T-helper 17 cell (primary cell): Measurements from ENCODE around the gene ZNG1C. TPM values are rescaled to one million over a fixed set of nuclear protein-coding genes. Genes with fewer than 3 reads are reported as not detected.
"Not testable (repeated sequence)": the region's sequence is repeated elsewhere in the genome, so short reads cannot be mapped to it uniquely, and the experiment has no call there.

Experiments used
- ATAC-seq: fragments of 150-1000 bp; cut with Tn5 transposase; 2 replicates; pipeline ENCODE4 v1.10.0; 2021; ENCODE audit warnings: mild to moderate bottlenecking, moderate library complexity
- DNase-seq, 3 donors: peaks; one replicate each; pipeline versions ENCODE4 v3.0.0 to v3.0.0-alpha.2; 2020 to 2021
- H3K9me3 ChIP-seq: one replicate; pipeline ENCODE4 v1.7.0; 2013; ENCODE audit warnings: low read length, mild to moderate bottlenecking; ENCODE audit not compliant: control insufficient read depth, poor library complexity, severe bottlenecking
- H3K27ac Mint-ChIP-seq: one replicate; pipeline ENCODE4 v1.8.0; 2022; ENCODE audit warnings: mild to moderate bottlenecking, moderate library complexity, mixed read lengths
- H3K27me3 Mint-ChIP-seq: one replicate; pipeline ENCODE4 v1.8.0; 2022; ENCODE audit warnings: mixed read lengths
- H3K36me3 Mint-ChIP-seq: one replicate; pipeline ENCODE4 v1.8.0; 2022; ENCODE audit warnings: low read depth, mixed read lengths
- H3K4me1 Mint-ChIP-seq: one replicate; pipeline ENCODE4 v1.8.0; 2022; ENCODE audit warnings: mild to moderate bottlenecking, mixed read lengths
- H3K4me3 Mint-ChIP-seq: one replicate; pipeline ENCODE4 v1.8.0; 2022; ENCODE audit warnings: mild to moderate bottlenecking, moderate library complexity, mixed read lengths
- total RNA-seq, 4 donors: library from RNA in 2 of 4; stranded (reverse) in 2 of 4; gene quantifications; one replicate each; pipeline ENCODE4 v1.2.3 and lab custom pipeline; 2022 to 2026

The ZNG1C gene
- total RNA-seq, 2 donors from 2014 or later = 28.7 to 33.1 TPM

GRCh38 chr9:68324518-68324917 lies 82.7 kb downstream of the ZNG1C start:
- H3K9me3 ChIP-seq, H3K36me3 Mint-ChIP-seq, H3K27me3 Mint-ChIP-seq, ATAC-seq, H3K4me3 Mint-ChIP-seq, DNase-seq, H3K4me1 Mint-ChIP-seq, H3K27ac Mint-ChIP-seq: not testable (repeated sequence)

GRCh38 chr9:68329106-68329505 lies 87.3 kb downstream of the ZNG1C start:
- DNase-seq, H3K27ac Mint-ChIP-seq, H3K4me1 Mint-ChIP-seq, ATAC-seq, H3K36me3 Mint-ChIP-seq, H3K9me3 ChIP-seq, H3K27me3 Mint-ChIP-seq, H3K4me3 Mint-ChIP-seq: not testable (repeated sequence)

GRCh38 chr9:68330531-68331173 lies 88.9 kb downstream of the ZNG1C start:
- not testable (repeated sequence) for H3K4me1 Mint-ChIP-seq, H3K36me3 Mint-ChIP-seq, H3K27me3 Mint-ChIP-seq, ATAC-seq, H3K27ac Mint-ChIP-seq, H3K4me3 Mint-ChIP-seq, DNase-seq, H3K9me3 ChIP-seq

DNA sequence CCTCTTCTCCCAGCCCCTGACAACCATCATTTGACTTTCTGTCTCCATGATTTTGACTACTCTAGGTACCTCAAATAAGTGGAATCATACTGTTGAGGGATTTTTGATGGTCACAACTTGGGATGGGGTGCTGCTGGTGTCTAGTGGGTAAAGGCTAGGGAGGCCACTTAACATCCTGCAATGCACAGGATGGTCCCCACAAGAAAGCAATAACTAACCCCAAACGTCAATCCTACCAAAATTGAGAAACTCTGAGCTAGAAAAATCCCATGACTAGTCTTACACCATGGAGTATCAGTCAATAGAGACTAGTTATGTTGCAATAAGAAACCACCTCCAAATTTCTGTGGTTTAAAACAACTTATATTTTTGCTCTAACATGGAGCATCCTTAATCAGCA lies 90.3 kb downstream of the ZNG1C start:
- not testable (repeated sequence) for H3K27me3 Mint-ChIP-seq, H3K4me3 Mint-ChIP-seq, H3K4me1 Mint-ChIP-seq, H3K9me3 ChIP-seq, H3K36me3 Mint-ChIP-seq, DNase-seq, ATAC-seq, H3K27ac Mint-ChIP-seq

DNA sequence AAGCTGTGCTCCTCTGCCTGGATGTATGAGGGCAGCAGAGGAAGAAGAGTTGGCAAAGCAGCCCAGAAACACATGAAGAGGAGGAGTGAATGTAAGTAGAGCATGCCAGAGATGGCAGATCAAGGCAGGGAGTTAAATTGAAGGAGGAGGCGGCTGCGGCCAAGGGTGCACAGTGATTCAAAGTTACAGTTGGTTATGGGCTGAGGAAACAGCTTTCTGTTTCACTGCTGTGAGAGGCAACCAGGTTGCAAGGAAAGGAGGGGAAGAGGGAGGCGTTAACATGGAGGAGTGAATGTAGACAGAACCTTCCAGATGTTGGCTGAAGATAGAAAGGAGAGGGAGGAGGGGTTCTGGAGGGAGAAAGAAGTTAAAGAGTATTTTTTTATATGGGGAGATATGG lies 94.2 kb downstream of the ZNG1C start:
- ATAC-seq, DNase-seq, H3K27me3 Mint-ChIP-seq, H3K27ac Mint-ChIP-seq, H3K4me1 Mint-ChIP-seq, H3K36me3 Mint-ChIP-seq, H3K9me3 ChIP-seq: not testable (repeated sequence)
- peak overlapping the region; percentile 39 for H3K4me3 Mint-ChIP-seq

DNA sequence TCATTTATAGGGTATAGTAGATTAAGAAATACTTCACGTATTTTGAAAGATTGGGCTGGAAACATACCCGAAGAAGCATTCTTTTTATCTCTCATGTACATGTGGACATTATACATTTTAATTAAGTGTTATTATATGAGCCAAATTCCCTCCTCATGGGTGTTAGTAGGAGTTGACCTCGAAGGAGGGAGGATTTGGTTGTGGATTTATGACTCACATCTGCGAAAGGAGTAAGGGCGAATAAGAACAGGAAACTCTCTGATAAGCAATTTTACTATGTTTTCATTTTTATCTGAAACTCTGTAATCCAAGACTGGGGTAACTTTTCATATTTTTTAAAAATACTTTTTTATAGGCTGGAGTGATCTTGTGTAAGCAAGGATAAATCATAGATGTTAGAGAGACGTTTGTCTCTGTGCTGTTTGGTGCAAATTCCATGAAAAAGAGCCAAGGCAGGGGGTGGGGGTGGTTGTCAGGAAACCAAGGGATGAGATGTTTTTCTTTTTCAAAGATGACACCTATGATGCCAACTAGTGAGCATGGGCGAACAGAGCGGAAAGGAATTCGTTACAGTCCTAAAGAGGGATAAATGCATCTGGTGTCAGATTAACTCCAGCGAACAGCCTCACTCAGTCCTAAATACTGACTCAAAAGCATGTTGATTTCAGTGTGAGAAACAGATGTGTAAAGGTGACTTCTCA lies 95.0 kb downstream of the ZNG1C start:
- not testable (repeated sequence) for H3K4me1 Mint-ChIP-seq, ATAC-seq, H3K27ac Mint-ChIP-seq, H3K36me3 Mint-ChIP-seq, H3K9me3 ChIP-seq, DNase-seq, H3K4me3 Mint-ChIP-seq, H3K27me3 Mint-ChIP-seq

DNA sequence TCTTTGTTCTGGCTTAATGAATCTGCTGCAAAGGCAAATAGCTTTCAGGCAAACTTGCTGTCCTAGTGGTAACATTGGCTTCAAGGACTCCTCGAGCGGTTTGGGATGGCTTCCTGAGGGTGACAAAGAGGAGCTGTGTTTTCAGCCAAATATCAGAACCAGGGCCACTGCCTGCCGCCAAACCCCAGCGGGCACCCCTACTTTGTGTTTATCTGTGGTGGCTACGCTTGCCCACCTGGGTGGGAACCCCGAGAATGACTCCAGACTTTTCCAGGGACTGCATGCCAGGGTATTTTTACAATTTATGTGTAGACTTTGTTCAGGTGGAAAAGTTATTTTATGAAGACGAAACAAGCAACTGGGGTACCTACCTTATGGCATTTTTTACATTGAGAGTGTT lies 96.2 kb downstream of the ZNG1C start:
- H3K27me3 Mint-ChIP-seq = peaks cover 12% of the 10 kb centered on the region
- not testable (repeated sequence) for H3K36me3 Mint-ChIP-seq, ATAC-seq, H3K27ac Mint-ChIP-seq, H3K9me3 ChIP-seq, H3K4me3 Mint-ChIP-seq, H3K4me1 Mint-ChIP-seq, DNase-seq

GRCh38 chr9:68342265-68343025 lies 100.7 kb downstream of the ZNG1C start:
- peak; percentile 95 for ATAC-seq
- not testable (repeated sequence) for H3K27ac Mint-ChIP-seq, H3K36me3 Mint-ChIP-seq, DNase-seq, H3K4me1 Mint-ChIP-seq, H3K9me3 ChIP-seq, H3K4me3 Mint-ChIP-seq
- H3K27me3 Mint-ChIP-seq = peaks cover 12% of the 10 kb centered on the region

DNA sequence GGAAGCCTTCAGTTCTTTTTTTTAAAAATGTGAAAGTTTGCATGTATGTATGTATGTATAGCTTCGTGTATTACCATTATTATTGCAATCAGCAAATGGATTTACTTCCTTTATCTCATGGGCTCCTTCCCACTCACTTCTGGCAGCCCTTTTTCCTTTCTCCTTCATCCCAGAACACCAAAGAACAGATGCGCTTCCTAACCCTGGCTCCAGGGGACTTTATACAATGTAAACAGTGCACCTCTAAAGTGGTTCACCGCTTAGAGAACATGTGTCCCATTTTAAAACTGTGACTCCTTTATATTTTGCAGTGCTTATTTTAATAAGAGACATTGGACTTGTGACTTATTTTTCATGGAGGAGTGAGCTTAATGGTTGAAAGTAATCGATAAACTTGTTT lies 101.5 kb downstream of the ZNG1C start:
- ATAC-seq, DNase-seq, H3K4me1 Mint-ChIP-seq, H3K27ac Mint-ChIP-seq, H3K36me3 Mint-ChIP-seq, H3K9me3 ChIP-seq, H3K4me3 Mint-ChIP-seq: not testable (repeated sequence)
- peaks cover 12% of the 10 kb centered on the region for H3K27me3 Mint-ChIP-seq

GRCh38 chr9:68343992-68344391 lies 102.2 kb downstream of the ZNG1C start:
- not testable (repeated sequence) for DNase-seq, H3K9me3 ChIP-seq, H3K4me3 Mint-ChIP-seq, H3K4me1 Mint-ChIP-seq, H3K27ac Mint-ChIP-seq, ATAC-seq, H3K36me3 Mint-ChIP-seq
- H3K27me3 Mint-ChIP-seq = peaks cover 16% of the 10 kb centered on the region

Other genes with a start within 250 kb of the ZNG1C start
- gene FOXD4L3, start 60.9 kb downstream of the ZNG1C start, total RNA-seq = not detected
- gene PGM5, start 114.6 kb downstream of the ZNG1C start, total RNA-seq = under 1 TPM; 0.16 to 0.40 TPM